ENCODE data around the gene GABRA6.
"Not testable (repeated sequence)": the region's sequence is repeated elsewhere in the genome, so short reads cannot be mapped to it uniquely, and the experiment has no call there.

The GABRA6 gene

DNA sequence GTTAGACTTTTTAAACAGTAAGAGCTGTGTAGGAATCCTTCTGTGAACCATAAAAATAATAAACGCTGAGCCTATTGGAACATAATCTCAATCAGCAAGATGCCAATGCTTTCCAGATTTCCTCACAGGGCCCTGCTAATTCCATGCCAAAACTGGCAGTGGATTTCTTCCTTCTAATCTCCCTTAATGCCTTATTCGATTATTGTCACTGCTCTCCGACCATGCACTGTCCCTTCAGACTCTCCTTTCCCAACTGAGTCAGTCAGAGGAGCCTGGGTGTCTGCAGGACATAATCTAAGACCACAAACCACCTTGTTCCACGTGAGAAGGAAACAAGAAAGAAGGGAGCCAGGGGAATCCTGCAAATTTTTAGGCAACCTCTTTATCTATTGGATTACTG, at the start of gene GABRA6:
Gene GABRA6, plus strand, starts transcription at position 261 of the 400 bp plus-strand sequence. CDS start 269 bp downstream, outside the sequence.
- no peak for DNase-seq

DNA sequence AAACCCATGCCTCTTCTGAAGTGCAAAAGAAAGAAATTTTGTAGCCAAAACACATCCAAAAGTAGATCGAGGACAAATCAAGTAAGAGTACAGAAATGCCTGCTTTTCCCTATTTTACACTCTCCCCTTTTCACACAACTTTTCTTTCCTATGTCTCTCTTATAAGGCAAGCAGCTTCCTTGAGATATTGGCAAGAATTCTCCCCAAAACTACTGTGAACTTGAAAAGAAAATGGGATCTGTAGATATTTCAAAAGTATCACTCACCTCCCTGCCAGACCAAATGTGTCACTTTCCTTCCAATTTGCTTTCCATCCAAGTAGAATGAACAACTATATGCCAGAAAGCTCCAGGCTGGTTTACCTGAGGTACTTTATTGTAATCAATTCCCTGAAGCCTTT, 47.9 kb upstream of the GABRA6 start:
- no peak for DNase-seq

DNA sequence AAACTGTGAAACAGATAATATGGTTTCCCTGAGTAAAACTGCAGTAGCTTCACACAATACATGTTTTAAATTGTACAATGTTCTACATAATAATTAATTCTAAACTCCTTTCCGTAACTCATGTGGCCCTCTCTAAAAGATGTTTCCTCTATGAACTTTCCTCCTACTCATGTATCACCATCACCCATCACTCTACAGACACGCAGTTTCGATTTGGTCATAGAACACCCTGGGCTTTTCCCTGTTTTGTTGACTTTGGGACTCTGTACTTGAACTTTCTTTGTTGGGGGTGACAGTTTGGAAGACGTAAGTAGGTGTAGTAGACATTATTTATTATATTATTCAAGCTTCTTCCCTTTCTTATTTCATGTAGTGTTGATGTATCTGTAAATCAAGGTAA, 44.1 kb upstream of the GABRA6 start:
- DNase-seq, result no peak

DNA sequence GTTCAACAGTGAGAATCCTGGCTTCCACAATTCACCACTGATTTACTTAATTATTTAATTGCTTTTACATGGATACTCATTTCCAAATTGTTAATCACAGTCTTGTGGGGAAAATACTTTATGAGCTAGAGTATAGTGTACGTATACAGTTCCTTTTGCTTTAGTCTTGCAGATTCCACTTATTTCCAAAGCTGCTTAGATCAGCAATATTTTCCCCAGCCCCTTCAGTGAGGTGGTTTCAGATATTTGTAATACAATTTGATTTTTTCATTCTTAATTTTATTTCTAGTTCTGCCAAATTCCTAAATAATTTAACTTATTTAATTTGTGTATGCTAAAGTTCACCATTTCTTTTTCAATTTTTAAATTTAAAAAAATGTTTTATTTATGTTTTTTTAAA, 40.3 kb upstream of the GABRA6 start:
- DNase-seq, result no peak

DNA sequence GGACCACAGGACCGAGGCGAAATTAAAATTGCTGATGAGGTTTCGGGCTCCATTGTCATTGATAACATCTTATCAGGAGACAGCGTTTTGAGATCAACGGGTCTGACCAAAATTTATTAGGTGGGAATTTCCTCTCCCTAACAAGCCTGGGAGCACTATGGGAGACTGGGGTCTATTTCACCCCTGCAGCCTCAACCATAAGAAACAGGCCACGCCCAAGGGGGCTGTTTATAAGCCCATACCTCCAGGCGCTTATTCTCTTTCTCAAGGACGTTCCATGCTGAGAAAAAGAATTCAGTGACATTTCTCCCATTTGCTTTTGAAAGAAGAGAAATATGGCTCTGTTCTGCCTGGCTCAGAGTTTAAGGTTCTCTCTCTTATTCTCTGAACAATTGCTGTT, 33.6 kb upstream of the GABRA6 start:
- DNase-seq, result not testable (repeated sequence)

DNA sequence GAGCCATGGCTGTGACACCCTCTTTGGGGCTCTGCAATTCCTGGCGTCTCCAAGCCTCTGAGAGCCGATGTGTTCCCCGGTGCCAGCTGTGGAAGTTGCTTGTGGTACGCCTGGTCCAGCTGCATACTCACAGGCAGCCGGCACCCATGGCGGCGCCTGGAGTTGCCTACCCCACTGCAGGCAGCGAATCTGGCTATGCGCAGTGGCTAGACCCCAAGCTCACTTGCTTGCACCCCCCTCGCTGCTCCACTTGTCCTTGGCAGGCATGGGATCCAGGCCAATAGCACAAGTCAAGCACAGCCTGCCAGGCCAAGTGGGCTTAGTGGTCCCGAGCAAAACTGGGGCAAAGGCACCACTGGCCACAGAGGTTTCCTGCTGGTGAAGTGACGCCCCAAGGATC, 24.7 kb upstream of the GABRA6 start:
- DNase-seq, result no peak

DNA sequence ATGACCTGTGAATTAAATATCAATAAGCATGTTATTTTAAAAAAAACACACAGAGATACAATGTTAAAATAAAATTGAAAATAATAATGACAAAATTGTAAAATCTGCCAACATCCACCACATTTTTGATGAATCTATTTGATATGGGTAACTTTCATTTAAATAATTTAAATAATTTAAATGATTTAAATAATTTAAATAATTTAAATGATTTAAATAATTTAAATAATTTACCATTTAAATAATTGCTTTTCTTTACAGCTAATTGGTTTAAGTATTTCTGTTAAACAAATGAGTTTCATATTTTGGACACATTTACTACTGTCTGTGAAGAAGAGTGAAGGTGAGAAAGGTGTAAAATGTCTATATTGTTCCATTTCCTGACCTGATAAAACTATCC, 22.1 kb upstream of the GABRA6 start:
- DNase-seq, result no peak

DNA sequence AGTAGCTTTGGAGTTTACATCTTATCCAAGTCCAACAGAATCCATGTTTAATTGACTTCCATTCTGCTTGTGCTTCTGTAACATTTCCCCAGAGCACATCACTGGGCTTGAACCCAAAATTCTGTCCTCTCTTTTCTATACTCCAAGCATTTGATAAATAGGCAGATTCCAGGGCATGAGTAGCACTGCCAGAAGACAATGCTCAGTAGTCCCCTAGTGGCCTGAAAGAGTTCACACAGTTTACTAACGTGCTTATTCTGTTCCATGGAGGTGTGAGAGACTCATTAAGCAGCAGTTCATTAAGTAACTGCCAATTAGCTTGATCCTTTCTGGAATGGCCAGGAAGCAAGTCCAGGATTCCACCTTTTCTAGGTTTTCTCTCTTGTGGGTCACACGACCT, 9.4 kb upstream of the GABRA6 start:
- DNase-seq, result no peak

DNA sequence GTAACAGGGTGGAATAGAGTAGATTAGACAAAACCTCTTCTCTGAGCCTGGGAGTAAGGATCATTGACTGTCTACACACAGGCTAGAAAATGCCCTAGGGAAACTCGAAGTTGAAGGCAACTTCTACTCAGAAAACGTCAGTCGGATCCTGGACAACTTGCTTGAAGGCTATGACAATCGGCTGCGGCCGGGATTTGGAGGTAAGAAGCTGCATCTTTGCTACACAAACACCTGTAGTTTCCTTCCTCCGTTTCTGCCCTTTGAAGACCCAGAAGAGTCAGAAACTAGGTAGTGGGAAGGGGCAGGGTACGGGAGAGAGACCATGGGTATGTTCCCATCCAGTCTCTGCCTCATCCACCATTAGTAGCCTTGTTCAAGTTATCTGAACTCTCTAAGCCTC, 628 bp downstream of the GABRA6 start:
- DNase-seq, result no peak

DNA sequence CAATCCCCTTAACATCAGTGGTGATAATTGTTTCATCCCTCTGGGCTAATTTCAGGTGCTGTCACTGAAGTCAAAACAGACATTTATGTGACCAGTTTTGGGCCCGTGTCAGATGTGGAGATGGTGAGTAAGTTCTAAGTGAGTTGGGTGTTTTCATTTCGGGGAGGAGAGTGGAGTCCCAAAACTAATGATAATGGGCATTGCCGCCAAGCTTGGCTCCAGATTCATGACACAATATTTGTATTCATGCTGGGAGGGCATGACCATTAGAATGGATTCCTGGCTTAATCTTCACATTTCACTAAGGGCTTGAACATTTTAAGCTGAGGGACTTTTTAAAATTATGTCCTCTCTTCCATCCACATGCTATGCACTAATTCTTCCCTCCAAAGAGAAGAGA, 1.4 kb downstream of the GABRA6 start:
- DNase-seq, result no peak

DNA sequence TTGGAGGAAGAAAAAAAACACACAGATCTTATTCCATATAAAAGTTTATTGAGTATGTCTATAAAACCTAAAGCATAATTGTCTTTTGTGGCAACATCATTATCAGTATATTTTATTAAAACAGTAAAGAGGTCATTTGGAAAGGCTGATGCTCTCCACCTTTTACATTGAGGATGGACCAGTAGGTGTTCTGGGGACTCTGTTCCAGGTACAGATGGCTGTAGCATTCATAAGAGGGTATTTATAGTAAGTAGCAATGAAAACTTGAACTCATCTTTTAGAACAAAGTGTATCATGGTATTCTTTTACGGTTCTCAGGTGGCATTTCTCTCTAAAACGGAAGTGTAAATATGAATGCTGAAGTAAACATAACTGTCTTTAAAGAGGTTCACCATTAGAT, 1.8 kb downstream of the GABRA6 start:
- no peak for DNase-seq

DNA sequence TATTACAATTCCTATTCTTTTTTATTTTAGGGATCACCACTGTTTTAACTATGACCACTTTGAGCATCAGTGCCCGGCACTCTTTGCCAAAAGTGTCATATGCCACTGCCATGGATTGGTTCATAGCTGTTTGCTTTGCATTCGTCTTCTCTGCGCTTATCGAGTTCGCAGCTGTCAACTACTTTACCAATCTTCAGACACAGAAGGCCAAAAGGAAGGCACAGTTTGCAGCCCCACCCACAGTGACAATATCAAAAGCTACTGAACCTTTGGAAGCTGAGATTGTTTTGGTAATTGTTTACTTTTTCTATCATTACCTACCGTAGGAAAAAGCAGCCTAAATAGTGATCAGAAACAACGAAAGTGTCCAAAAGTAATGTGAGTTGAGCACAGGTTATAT, 6.4 kb downstream of the GABRA6 start:
- DNase-seq, result no peak

DNA sequence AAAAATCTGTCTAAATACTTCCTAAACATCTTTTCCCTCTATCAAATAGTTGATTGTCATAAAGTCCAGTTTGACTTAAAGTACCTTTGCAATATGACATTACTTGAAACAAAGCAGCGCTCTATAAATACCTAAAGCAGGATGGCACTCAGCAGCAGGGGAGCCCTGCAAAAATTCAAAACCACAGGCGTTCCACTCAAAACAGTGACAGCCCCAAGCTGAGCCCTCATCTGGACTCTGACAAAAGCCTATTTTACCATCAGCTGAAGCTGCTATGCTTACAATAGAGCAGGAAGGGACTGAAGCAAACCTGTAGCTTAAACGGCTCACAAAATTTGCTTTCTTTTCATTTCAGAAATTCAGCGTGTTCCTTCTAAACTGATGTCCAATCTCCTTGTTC, 11.5 kb downstream of the GABRA6 start:
- no peak for DNase-seq

DNA sequence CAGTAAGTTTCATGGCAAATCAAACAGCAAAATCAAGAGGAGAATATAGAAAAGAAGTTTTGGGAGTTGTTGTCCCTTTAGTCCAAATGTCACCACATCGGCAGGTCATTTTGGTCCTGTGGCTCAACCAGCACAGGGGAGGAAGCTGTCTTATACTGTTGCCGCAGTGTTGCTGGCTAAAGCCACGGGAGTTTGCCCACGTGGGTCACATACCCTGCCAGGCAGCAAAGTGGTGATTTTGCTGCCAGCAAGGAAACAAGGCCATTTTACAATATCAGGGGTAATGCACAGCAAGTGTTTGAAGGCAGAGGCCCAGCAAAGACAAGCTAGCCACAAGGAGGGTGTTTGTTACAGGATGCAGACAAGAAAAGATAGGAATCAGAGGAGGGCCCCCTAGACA, 14.5 kb downstream of the GABRA6 start:
- no peak for DNase-seq

DNA sequence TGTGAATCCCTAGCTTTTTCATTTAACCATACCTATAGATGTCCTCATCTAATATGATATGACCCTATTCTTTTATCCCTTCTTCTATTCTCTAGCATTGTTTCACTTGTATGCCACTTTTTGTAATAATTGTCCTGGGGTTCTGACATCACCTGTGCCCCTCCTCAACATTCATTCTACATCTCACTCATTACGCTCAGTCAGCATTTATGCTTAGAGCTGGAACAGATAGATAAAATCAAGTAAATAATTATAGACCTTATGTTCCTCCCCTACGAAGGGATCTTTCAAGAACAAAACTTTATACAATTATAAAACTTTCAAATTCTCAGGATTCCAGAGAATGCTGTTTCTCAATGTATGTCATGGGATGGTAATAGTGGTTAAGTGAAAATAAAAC, 18.0 kb downstream of the GABRA6 start:
- no peak for DNase-seq

DNA sequence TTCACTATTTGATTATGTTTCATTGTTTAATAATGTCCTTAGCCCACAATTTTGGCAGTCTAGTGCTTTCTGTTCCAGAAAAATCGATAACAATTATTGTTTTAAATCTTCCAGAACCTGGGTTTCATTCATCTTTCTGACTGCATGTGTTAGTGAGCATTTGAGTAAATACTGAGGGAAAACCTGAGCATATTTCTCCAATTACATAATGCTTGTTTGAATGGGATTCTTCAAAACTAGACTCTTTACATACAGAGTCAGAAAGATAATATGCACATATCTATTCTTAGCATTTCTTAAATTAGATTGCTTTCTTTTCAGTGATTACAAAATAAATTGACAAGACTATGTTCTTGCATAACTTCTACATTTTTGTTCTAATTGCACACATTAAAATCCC, 21.9 kb downstream of the GABRA6 start:
- DNase-seq, result no peak

DNA sequence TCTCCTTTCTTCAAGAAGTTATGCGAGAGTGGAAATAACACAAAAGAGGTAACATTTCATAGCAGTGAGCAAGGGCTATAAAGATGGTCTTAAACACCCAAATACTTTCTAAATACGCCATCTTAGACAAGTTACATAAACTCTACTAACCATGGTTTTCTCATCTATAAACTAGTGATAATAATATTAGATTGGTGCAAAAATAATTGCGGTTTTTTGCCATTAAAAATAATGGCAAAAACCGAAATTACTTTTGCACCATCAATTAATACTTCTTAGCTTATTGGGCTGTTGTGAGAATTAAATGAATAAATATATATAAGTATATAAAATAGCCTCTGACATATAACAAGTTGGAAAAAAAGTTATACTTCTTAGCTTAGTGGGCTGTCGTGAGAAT, 23.7 kb downstream of the GABRA6 start:
- no peak for DNase-seq

DNA sequence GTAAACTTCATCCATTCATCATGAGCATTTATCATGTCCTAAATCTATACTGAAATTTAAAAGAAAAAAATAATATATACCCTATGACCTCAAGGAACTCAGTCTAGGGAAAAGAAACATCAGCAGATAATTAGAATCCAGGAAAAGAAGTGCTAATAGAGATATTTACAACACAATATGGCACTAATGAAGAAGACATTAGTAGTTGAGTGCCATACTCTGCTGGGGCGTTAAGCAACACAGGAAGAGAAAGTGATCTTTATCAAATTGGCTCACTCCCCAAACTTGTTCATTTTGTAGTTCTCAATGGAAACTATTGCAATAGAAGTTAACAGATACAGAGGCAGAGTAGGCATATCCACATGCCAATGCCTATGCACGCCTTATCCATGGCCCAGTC, 27.5 kb downstream of the GABRA6 start:
- DNase-seq, result no peak

DNA sequence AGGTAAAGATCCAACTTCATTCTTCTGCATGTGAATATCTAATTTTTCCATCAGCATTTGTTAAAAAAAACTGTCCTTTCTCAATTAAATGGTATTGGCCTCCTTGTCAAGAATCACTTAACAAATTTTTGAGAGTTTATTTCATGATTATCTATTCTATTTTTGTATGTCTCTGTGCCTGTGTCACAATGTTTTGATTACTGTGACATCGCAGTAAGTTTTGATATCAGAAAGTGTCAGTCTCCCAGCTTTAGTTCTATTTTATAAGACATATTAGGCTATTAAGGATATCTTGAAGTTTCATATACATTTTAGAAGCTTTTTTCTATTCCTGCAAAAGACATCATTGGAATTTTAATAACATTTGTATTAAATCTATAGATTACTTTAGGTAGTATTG, 33.6 kb downstream of the GABRA6 start:
- DNase-seq, result no peak

DNA sequence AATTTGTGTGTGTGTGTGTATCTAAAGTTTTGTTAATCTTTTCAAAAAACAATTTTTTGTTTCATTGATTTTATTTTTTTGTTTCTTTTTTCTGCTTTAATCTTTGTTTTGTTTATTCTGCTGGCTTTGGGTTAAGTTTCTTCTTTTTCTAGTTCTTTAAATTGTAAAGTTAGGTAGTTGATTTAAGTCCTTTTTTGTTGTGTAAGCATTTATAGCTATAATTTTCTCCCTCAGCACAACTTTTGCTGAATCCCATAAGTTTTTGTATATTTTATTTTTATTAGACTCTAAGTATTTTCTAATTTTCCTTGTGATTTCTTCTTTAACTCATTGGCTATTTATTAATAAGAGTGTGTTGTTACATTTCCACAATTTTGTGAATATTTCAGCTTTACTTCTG, 34.9 kb downstream of the GABRA6 start:
- DNase-seq, result no peak

DNA sequence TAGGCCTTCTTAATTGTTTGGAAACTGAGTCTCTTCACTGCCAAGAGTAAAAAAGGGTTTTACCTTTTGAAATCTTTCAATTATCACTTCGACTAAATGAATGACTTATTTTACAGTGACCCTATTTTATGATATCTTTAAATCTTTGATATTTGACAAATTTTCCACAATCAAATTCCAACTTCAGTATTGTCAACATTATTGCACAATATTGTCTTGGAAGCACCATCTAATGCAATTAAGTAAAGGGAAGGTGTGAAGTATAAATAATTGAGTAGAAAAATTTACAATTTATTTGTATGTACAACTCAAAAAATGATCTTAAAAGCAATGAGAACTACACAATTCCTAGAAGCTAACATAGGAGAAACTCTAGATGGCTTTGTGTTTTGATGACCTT, 49.2 kb downstream of the GABRA6 start:
- no peak for DNase-seq

DNA sequence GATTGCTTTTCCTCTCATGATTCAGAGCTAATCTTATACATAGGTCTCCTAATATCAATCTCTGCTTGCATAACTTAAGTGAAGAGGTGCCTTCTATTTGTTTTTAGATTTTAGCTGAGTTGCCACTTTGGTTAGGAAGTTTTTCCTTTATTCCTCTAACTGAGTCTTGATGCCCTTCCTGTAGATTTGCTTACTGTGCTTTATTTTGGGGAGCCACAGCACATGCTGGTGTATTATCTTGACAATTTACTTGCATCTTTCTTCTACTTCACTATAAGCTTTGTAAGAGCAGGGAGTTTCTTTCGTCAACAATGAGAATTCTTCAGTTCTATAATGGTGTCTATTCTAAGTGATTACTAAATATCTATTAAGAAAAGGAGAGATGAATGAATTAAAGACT, 54.9 kb downstream of the GABRA6 start:
- no peak for DNase-seq

DNA sequence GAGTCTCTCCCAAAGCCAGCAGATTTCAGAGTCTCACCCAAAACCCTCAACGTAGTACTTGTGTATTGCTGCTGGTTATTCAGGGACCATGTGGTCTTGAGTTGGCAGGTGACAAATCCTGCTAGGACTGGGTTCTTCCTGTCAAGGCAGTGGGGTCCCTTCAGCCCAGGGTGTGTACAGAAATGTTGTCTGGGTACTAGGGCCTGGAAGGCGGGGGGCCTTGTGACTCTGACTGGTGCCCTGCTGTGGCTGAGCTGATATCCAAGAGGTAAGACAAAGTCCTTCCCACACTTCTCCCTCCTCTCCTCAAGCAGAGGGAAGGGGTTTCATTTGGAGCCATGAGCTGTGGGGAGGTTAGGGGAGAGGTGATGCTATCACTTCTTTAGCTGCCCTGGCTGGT, 58.8 kb downstream of the GABRA6 start:
- DNase-seq, result no peak

DNA sequence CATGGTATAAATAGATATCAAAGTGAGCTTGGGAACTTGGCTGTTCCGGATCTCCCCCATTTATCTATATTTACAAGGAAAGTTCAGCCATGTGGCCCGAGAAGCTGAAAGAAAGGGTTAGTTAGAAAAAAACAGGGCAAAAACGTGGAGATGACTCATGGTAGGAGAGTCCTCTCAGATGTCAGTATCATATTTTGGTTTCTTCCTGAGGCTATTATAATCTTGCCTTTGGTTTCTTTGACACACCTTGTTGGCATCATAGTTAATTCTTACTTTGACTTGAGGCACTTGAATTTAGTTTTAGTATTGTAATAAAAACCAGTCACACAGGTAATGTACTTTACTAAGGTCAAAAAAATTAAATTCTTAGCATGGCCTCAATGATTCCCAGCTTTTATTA, 59.9 kb downstream of the GABRA6 start:
- no peak for DNase-seq

DNA sequence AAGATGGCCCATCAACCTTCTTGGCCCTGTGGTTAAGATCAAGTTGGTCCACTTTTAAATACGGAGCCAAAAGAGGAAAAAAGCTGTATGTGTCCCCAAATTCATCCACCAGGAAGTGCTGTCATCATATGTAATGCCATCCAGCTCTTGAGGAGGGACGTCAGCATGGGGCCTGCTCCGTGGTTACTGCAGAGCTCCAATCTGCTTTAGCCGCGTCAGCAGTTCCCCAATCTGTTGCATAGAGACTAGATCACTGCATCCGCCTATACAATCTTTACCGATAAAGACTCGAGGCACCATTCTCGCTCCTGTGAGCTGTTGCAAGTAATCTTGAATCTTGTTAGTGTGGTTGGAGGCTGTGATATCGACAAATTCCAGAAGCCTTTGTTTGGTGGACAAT, 65.7 kb downstream of the GABRA6 start:
- no peak for DNase-seq
